Mesenteric fat pad (tissue), 1 donor: Measurements from ENCODE around the gene TTC31. TPM values are rescaled to one million over a fixed set of nuclear protein-coding genes. Genes with fewer than 3 reads are reported as not detected.

Experiments
- DNase-seq: peaks from one replicate; pipeline ENCODE4 v3.0.0-alpha.2; 2020; ENCODE audit warnings: low spot score
- total RNA-seq: library from RNA; stranded (reverse); fragmentation: NEBNext Ultra II Directional; extraction: Animal tissue kit (Norgen Biotek cat#: 25700); gene quantifications from one replicate; pipeline ENCODE4 v1.2.1, GENCODE V29; 2021
- donor health status: DM: yes; HTN: yes; CAD: no.

TTC31 gene
- total RNA-seq, 1 donor from 2014 or later = 16.8 TPM

DNA sequence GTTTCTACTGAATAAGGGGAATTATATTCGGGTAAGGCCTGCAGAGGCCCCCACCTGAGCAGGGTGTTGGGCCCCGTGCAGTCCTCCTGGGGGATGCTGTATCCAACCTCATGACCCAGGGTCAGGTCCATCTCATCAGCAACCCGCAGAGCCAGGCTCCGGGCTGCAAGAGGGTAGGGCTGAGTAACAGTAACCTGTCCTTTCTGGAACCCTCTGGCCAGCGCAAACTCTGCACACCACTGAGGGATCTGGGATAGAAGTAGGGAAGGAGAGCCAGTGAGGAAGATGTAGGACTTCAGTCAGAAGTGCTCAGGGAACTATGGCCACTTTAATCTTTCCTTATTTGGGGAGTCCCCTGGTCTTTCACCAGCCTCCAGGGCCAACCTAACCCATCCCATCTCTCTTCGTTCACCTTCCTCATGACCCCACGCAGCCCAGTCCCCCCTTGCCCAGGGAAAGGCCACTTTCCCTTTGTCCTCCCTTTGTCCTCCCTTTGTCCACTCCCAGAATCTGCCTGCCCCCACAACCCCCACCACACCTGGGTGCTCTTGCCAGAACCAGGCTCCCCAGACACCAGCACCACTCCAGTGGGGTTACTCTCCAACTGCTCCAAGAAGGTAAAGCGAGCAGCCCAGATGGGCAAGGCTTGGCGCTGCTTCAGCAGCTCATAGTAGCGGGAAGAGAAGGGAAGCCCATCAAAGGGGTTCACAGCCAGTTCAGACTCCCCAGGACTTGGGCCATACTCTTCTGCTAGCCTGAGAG is 42.3 kb downstream of the TTC31 start:
- no peak for DNase-seq

GRCh38 chr2:74525717-74526648 is 43.1 kb downstream of the TTC31 start, which contains the start of gene DQX1:
Gene DQX1, minus strand, starts transcription at chr2:74526231. Its CDS starts 502 bp downstream, at chr2:74525729.
- no peak for DNase-seq

DNA sequence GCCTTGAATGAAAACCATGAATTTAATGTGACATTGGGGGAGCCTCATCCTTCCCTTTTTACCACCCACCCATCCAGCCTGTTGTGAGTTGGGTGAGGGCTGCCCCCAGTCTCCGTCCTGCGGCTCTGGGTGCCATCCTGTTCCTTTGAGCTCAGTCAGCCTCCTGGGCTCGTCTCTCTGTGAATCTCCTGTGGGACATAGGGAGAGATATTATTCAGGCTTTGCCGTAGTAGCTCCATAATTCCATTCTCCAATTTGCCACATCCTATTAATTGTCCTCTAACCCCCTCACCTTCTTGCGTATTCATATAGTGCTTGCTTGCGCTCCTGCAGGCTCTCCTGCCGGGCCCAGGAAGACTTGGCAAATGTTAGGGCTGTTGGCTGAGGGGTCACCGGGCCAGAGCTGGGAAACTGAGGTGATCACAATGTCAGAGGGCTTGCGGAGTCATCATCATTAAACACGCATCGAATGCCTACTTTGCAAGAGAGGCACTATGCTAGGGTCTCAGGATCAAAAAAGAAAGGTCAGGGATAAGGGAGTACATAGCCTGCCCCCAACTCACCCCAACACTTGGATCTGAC is 43.9 kb downstream of the TTC31 start:
- no peak for DNase-seq

DNA sequence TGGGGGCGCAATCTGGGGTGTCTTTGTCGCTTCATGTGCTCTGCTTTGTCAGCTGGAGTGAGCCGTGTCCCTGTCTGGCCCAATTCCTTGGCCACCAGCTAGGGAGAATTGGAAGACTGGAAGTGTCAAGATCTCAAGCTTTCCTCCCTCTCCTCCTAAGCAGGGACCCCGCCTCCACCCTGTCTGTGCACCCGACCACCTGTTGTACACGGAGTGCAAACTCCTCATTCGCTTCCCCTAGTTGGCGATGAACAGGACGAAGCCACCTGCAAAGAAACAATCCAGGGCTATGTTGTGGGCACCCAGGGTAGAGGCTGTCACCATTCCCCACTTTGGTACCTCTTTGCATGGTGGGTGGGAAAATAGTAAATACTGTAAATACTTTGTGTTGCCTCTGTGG is 44.9 kb downstream of the TTC31 start:
- DNase-seq = no peak

- DNase-seq = no peak
These were observed 45.9 kb downstream of the TTC31 start for GRCh38 chr2:74528600-74529356.

DNA sequence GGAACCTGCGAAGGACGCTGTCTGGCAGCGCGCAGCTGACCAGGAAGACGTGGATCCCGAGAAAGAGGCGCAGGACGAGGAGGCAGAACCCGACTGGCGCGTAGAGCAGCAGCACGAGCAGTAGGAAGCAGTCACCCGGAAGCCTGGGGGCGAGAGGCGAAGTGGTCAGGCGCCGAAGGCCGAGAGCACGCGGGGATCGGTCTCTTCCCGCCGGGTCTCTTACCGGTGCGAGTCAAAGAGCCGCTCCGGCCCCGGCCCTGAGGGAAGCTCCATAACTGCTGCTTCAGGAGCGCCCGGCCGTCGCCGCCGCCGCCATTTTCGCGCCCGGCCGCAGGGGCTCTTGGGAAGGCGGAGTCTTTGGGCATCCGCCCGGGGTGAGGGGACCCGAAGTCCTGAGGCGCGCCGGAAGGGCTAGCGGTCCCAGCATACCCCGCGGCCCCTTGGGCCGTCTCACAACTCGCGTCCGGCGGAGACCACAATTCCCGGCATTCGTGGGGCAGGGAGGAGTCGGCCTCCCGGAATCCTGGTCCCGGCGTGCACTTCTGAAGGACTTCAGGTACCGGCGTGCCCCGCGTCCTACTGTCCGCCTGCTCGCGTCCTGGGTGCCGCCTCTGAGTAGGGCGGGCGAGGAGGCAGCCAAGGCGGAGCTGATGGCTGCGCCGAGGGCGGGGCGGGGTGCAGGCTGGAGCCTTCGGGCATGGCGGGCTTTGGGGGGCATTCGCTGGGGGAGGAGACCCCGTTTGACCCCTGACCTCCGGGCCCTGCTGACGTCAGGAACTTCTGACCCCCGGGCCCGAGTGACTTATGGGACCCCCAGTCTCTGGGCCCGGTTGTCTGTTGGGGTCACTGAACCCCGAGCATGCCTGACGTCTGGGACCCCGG is 46.7 kb downstream of the TTC31 start, which contains the start of the genes AUP1 and HTRA2:
Gene AUP1 (minus strand): TSS at position 350 of the 882 bp plus-strand sequence. CDS start 77 bp downstream, at position 273.
Gene HTRA2 (plus strand): TSS at position 577 of the 882 bp plus-strand sequence. CDS start 74 bp downstream, at position 651.
- peak; percentile 99 for DNase-seq

DNA sequence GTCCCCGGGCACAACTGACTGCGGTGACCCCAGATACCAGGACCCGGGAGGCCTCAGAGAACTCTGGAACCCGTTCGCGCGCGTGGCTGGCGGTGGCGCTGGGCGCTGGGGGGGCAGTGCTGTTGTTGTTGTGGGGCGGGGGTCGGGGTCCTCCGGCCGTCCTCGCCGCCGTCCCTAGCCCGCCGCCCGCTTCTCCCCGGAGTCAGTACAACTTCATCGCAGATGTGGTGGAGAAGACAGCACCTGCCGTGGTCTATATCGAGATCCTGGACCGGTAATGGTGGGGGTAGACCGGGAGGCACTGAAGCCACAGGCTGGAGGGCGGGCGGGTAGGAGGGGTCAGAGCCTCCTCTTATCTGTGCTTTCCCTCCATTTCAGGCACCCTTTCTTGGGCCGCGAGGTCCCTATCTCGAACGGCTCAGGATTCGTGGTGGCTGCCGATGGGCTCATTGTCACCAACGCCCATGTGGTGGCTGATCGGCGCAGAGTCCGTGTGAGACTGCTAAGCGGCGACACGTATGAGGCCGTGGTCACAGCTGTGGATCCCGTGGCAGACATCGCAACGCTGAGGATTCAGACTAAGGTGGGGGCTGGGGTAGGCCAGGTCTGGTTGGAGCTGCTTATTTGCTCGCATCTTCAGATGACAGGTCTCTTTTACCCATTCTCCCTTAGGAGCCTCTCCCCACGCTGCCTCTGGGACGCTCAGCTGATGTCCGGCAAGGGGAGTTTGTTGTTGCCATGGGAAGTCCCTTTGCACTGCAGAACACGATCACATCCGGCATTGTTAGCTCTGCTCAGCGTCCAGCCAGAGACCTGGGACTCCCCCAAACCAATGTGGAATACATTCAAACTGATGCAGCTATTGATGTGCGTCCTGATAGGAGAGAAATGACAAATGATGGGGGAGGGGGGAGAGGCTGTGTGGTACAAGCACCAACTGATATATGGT is 47.6 kb downstream of the TTC31 start:
- no peak for DNase-seq

DNA sequence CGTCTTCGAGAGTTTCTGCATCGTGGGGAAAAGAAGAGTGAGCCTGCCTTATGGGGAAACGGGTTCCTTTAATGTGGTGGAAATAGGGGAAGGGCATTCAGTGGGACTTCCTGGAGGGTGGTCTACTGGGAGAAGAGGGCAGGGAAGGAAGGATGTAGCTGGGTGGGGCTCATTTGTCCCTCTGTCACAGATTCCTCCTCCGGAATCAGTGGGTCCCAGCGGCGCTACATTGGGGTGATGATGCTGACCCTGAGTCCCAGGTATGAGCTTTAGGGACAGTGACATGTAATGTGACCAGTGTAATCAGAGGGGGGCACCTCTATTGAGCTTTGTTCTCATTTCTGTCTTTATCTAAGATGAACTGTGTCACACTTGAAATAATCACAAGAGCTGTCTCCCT is 48.8 kb downstream of the TTC31 start:
- DNase-seq = no peak

DNA sequence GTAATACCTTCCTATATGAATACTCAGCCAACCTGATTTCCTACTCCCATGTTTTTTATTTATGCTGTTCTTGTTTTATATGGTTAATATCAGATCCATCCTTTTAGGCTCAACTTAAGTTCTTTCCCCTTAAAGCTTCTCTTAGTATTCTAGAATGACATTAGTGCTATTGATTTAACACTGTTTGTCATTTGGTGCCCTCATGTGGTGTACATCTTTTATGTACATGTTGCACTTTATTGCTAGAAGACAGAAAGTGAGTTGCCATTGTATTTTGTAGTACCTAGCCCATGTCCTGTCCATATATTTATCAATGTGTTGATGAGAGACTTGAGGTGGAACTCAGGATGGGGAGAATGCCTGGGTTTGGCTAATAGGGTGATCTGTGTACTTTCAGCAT is 49.3 kb downstream of the TTC31 start:
- DNase-seq = no peak

DNA sequence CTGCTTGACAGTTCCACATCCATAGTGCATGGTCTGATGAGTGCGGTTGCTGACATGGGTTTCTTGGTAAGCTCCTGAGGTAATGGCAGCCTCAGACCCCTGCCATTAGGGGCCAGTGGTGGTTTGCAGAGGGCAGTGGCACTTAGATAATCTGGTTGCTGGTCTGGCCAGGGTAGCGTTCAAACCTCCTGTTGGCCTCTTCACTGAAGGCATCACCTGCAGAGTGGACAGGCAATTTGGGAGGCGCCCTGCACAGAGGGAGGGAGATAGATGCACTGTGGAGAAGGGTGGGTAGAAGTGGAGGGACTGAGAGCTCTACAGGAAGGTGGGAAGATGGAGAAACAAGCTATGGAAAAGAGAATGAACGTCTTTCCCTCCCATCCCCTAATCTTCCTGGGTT is 50.6 kb downstream of the TTC31 start:
- DNase-seq = no peak

- DNase-seq = no peak
These were observed 51.5 kb downstream of the TTC31 start for GRCh38 chr2:74534411-74534810.

DNA sequence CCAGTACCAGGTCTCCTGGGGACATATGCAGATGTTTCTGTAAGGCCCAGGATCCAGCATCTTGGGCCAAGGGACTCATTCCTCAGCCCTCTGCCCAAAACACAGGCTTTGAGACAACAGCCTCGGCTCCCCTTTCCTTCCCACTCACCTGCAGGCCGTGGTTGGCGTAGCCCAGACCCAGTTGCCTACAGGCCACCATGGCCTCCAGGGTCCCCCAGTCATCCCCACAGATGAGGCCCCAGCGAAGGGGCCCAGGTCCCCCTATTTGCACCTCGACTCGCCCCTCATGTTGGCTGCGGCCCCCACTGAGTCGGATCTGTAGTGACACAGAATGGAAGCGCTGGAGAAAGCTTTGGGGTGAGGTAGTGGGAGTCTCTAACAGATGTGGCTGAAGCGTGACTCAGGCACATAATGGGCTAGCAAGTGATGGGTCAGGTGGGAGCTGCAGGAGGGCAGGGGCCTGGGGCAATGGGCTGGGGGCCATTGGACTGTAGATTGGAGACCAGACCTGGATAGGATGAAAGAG is 52.6 kb downstream of the TTC31 start:
- no peak for DNase-seq

- DNase-seq = no peak
These were observed 53.5 kb downstream of the TTC31 start for GRCh38 chr2:74536166-74536950.

- no peak for DNase-seq
These were observed 54.3 kb downstream of the TTC31 start for GRCh38 chr2:74537140-74537539.

DNA sequence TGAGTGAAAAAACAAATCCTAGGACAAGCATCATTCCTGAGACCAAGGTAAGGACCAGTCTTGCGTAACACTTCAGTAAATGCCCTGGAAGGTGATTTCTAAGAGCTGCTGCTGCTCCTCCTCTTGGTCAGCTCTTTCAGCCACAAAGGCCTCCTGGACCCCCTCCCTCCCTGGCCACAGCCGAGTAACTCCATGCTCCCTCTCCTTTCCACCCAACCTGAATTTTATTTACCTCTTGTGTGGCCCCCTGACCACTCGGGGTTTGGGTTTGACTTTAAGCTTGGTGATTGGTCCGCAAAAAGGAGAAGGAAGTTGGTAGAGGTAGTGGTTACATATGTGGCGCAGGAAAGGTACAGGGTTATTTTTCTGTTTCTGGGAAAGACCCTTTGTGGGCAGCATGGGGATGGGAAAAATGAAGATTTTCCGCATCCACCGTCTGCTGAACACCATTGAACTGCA is 56.0 kb downstream of the TTC31 start:
- DNase-seq = no peak

DNA sequence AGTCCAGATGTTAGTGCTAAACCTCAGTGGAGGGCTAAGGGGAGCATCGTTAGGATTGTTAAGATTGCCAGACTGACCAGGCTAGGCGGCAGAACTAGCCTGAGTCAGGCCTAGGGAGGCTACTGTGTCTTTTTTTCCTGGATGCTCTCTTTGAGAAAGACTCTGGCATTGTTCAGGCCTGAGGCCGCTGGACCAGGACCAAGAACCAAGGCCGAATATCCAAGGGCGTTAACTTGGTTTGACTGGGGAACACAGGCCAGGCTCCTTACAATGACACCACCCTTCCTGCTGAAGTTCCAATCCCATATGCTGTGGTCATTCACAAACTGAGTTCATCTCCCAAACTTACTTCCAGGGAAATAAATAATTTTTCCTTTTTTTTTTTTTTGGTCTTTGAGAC is 57.4 kb downstream of the TTC31 start:
- DNase-seq = no peak

DNA sequence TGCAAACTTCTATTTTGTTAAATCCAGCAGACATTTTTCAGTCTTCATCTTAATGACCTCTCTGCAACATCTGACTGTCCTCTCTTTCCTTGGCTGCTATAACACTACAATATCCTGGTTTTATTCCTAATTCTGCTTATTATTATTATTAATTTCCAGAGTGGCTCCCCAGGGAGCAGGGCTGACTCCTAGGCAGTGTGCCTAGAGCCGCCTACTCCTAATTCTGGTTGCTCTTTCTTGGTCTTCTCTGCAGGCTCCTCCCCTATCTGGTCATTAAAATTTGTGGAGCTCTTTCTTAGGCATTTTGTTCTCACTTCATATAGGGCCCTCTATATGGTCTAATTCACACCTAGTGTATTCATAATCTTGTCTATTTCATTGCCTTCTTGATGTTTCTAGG is 60.1 kb downstream of the TTC31 start:
- no peak for DNase-seq
